ENCODE data around the gene ORMDL3.

DNA sequence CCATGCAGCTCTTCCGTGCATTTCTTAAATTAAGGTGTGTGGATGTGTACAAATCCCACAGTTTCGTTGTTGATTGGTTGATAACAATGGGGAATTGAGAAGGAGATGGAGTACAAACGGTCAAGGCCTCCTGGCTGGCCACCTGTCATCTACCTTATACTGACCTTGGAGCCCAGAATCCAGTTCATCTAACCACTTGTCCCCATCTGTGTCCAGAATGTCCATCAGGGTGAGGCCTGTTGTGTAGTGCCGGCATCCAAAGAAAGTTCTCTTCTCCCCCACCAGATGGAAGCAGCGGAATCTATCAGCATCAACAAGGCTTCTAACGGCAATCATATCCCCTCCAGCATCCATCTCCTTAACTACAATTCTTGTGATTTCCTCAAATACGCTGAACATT, 10.5 kb downstream of the ORMDL3 start:
- TF ChIP-seq, protein P1, sequence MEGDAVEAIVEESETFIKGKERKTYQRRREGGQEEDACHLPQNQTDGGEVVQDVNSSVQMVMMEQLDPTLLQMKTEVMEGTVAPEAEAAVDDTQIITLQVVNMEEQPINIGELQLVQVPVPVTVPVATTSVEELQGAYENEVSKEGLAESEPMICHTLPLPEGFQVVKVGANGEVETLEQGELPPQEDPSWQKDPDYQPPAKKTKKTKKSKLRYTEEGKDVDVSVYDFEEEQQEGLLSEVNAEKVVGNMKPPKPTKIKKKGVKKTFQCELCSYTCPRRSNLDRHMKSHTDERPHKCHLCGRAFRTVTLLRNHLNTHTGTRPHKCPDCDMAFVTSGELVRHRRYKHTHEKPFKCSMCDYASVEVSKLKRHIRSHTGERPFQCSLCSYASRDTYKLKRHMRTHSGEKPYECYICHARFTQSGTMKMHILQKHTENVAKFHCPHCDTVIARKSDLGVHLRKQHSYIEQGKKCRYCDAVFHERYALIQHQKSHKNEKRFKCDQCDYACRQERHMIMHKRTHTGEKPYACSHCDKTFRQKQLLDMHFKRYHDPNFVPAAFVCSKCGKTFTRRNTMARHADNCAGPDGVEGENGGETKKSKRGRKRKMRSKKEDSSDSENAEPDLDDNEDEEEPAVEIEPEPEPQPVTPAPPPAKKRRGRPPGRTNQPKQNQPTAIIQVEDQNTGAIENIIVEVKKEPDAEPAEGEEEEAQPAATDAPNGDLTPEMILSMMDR (IDR thresholded peaks at IDR 0.05 in 2 of 3, conservative IDR thresholded peaks at IDR 0.05 in 1 of 3; ENCODE audit: control insufficient read depth in 2 of 3, extremely low read depth in 1 of 3, insufficient read depth in 1 of 3, low read depth in 3 of 3, low read length in 3 of 3) = no peak
- TF ChIP-seq ZNF274 (IDR thresholded peaks at IDR 0.05; ENCODE audit: insufficient read depth, insufficient read length) = no peak
- no peak for TF ChIP-seq SIN3A (IDR thresholded peaks at IDR 0.05; ENCODE audit: low read depth, low read length)
- no peak for TF ChIP-seq EP300 (IDR thresholded peaks at IDR 0.05; ENCODE audit: borderline replicate concordance in 1 of 2, control insufficient read depth in 1 of 2, low read depth in 2 of 2, low read length in 2 of 2)
- no peak for TF ChIP-seq CREB1 (IDR thresholded peaks at IDR 0.05; ENCODE audit: low read depth)
- TF ChIP-seq MXI1 (IDR thresholded peaks at IDR 0.05; ENCODE audit: low read depth, low read length) = no peak
- TF ChIP-seq, protein P2, sequence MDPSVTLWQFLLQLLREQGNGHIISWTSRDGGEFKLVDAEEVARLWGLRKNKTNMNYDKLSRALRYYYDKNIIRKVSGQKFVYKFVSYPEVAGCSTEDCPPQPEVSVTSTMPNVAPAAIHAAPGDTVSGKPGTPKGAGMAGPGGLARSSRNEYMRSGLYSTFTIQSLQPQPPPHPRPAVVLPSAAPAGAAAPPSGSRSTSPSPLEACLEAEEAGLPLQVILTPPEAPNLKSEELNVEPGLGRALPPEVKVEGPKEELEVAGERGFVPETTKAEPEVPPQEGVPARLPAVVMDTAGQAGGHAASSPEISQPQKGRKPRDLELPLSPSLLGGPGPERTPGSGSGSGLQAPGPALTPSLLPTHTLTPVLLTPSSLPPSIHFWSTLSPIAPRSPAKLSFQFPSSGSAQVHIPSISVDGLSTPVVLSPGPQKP (IDR thresholded peaks at IDR 0.05; ENCODE audit: low read depth, low read length) = no peak
- TF ChIP-seq, protein P3, sequence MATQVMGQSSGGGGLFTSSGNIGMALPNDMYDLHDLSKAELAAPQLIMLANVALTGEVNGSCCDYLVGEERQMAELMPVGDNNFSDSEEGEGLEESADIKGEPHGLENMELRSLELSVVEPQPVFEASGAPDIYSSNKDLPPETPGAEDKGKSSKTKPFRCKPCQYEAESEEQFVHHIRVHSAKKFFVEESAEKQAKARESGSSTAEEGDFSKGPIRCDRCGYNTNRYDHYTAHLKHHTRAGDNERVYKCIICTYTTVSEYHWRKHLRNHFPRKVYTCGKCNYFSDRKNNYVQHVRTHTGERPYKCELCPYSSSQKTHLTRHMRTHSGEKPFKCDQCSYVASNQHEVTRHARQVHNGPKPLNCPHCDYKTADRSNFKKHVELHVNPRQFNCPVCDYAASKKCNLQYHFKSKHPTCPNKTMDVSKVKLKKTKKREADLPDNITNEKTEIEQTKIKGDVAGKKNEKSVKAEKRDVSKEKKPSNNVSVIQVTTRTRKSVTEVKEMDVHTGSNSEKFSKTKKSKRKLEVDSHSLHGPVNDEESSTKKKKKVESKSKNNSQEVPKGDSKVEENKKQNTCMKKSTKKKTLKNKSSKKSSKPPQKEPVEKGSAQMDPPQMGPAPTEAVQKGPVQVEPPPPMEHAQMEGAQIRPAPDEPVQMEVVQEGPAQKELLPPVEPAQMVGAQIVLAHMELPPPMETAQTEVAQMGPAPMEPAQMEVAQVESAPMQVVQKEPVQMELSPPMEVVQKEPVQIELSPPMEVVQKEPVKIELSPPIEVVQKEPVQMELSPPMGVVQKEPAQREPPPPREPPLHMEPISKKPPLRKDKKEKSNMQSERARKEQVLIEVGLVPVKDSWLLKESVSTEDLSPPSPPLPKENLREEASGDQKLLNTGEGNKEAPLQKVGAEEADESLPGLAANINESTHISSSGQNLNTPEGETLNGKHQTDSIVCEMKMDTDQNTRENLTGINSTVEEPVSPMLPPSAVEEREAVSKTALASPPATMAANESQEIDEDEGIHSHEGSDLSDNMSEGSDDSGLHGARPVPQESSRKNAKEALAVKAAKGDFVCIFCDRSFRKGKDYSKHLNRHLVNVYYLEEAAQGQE (IDR thresholded peaks at IDR 0.05; ENCODE audit: low read depth, low read length) = no peak

Data from GM12878 (cell line).